Common myeloid progenitor, CD34-positive (primary cell): ENCODE measurements around the gene SCAF8.

Experiments
- CTCF ChIA-PET: fragments of 350-600 bp; sonication (Branson Sonifier 250); formaldehyde crosslinking; loops from one replicate; lab custom pipeline; 2021; ENCODE audit warnings: antibody characterized with exemption; lab: Charles Lee
- POLR2A ChIA-PET: fragments of 350-600 bp; sonication (Branson Sonifier 250); formaldehyde crosslinking; loops from one replicate; lab custom pipeline; 2021; ENCODE audit warnings: antibody characterized with exemption; lab: Charles Lee
- DNase-seq, 3 donors: peaks; one replicate each; pipeline versions ENCODE4 v3.0.0 to v3.0.0-alpha.2; 2013
- H3K27ac ChIP-seq, 2 experiments: 1 replicate in 1 of 2; 2 replicates in 1 of 2; pipeline ENCODE4 v1.7.0; 2013; ENCODE audit warnings: inconsistent platforms in 2 of 2, low read length in 2 of 2, mild to moderate bottlenecking in 2 of 2, low read depth in 1 of 2, moderate library complexity in 1 of 2; ENCODE audit not compliant: severe bottlenecking in 2 of 2, insufficient read depth in 1 of 2, poor library complexity in 1 of 2
- H3K27me3 ChIP-seq, 5 experiments: replicated peaks in 2 of 5; 1 replicate in 3 of 5; 2 replicates in 2 of 5; pipeline versions ENCODE4 v1.6.1 to v1.7.0; 2013; ENCODE audit warnings: low read length in 4 of 5, mild to moderate bottlenecking in 2 of 5, moderate library complexity in 2 of 5, inconsistent platforms in 1 of 5; ENCODE audit not compliant: insufficient read depth in 5 of 5, control insufficient read depth in 4 of 5
- H3K36me3 ChIP-seq, 4 experiments: 1 replicate in 2 of 4; 2 replicates in 2 of 4; pipeline versions ENCODE4 v1.6.1 to v1.7.0; 2013; ENCODE audit warnings: low read length in 3 of 4, control low read depth in 1 of 4, mild to moderate bottlenecking in 1 of 4; ENCODE audit not compliant: control insufficient read depth in 4 of 4, insufficient read depth in 4 of 4
- H3K4me1 ChIP-seq, 4 experiments: 1 replicate in 3 of 4; 2 replicates in 1 of 4; pipeline versions ENCODE4 v1.6.1 to v1.7.1; 2013; ENCODE audit warnings: low read length in 3 of 4, mild to moderate bottlenecking in 3 of 4, control low read depth in 1 of 4, inconsistent platforms in 1 of 4, moderate library complexity in 1 of 4; ENCODE audit not compliant: control insufficient read depth in 4 of 4, insufficient read depth in 4 of 4; ENCODE audit errors: control extremely low read depth in 1 of 4
- H3K4me3 ChIP-seq, 7 experiments: 1 replicate in 4 of 7; 2 replicates in 3 of 7; pipeline versions ENCODE4 v1.5.1 to v1.7.0; 2013; ENCODE audit warnings: mild to moderate bottlenecking in 7 of 7, low read length in 6 of 7, moderate library complexity in 6 of 7, inconsistent platforms in 2 of 7, low read depth in 2 of 7, control low read depth in 1 of 7; ENCODE audit not compliant: insufficient read depth in 4 of 7, control insufficient read depth in 1 of 7; ENCODE audit errors: extremely low read depth in 1 of 7
- H3K9me3 ChIP-seq, 5 experiments: 1 replicate in 4 of 5; 2 replicates in 1 of 5; pipeline versions ENCODE4 v1.6.1 to v1.7.1; 2013; ENCODE audit warnings: low read length in 4 of 5, mild to moderate bottlenecking in 2 of 5, inconsistent platforms in 1 of 5, low read depth in 1 of 5, moderate library complexity in 1 of 5; ENCODE audit not compliant: control insufficient read depth in 4 of 5, insufficient read depth in 2 of 5; ENCODE audit errors: control extremely low read depth in 1 of 5
- WGBS: methylation state at CpG from one replicate; pipeline ENCODE4 v1.1.5; 2013; ENCODE audit not compliant: insufficient coverage; 5-methylcytosine and 5-hydroxymethylcytosine counted together

The SCAF8 gene

DNA sequence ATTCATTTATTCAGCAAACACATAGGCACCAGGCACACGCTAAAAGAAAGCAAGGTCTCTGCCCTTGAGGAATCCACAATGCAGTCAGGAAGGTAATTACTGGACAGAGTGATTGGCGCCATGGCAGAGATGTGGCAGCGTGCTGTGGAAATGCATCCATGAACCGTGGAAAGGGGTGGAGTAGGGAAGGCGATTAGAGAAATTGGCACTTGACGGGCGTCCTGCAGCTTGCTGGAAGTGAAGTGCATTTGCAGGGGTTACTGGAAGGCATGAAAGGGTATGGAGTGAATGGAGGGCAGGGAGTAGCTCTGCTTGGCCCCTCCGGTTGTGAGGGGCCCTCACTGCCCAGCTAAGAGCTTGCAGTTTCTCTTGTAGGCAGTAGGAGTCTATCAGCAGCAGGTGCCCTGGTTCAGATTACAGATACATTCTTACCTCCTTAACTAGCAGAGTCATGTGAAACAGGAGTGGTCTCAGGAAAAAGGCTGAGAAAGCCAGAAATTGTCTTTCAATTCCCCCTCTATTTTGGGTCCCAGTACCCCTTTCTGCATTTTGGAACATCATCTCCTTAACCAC is 139.4 kb downstream of the SCAF8 start:
- no peaks in the 10 kb centered on the region for H3K4me1 ChIP-seq
- no peak overlapping the region for H3K4me3 ChIP-seq
- no peaks in the 10 kb centered on the region for H3K9me3 ChIP-seq
- H3K36me3 ChIP-seq: peaks cover 0 to 3% (median 1%) of the 10 kb centered on the region in 4 experiments
- CTCF ChIA-PET: no interaction called here
- no peaks in the 10 kb centered on the region for H3K27me3 ChIP-seq
- POLR2A ChIA-PET: no interaction called here
- no peak overlapping the region for H3K27ac ChIP-seq
- 96% methylated on average over 6 of the region's 8 CpGs for WGBS
- no peak for DNase-seq

DNA sequence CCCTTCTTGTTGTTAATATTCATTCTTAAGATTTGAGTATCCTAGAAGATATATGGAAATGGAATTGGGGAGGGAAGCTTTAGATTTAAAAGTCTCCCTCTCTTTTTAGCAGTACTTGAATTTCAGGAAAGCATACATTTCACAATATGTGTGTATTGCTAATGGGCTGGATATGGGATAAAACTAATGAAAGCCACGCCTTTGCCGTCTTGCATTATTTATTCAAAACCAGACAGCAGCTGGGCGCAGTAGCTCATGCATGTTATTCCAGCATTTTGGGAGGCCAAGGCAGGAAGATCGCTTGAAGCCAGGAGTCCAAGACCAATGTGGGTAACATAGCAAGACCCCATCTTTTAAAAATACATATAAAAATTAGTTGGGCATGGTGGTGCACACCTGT is 140.3 kb downstream of the SCAF8 start:
- no peaks in the 10 kb centered on the region for H3K9me3 ChIP-seq
- POLR2A ChIA-PET: no interaction called here
- H3K27ac ChIP-seq: no peak overlapping the region
- no peaks in the 10 kb centered on the region for H3K27me3 ChIP-seq
- 100% methylated on average over 3 of the region's 4 CpGs for WGBS
- H3K4me1 ChIP-seq: no peaks in the 10 kb centered on the region
- no peak for DNase-seq
- H3K36me3 ChIP-seq: peaks cover 0 to 3% (median 1%) of the 10 kb centered on the region in 4 experiments
- H3K4me3 ChIP-seq: no peak overlapping the region
- CTCF ChIA-PET: no interaction called here

DNA sequence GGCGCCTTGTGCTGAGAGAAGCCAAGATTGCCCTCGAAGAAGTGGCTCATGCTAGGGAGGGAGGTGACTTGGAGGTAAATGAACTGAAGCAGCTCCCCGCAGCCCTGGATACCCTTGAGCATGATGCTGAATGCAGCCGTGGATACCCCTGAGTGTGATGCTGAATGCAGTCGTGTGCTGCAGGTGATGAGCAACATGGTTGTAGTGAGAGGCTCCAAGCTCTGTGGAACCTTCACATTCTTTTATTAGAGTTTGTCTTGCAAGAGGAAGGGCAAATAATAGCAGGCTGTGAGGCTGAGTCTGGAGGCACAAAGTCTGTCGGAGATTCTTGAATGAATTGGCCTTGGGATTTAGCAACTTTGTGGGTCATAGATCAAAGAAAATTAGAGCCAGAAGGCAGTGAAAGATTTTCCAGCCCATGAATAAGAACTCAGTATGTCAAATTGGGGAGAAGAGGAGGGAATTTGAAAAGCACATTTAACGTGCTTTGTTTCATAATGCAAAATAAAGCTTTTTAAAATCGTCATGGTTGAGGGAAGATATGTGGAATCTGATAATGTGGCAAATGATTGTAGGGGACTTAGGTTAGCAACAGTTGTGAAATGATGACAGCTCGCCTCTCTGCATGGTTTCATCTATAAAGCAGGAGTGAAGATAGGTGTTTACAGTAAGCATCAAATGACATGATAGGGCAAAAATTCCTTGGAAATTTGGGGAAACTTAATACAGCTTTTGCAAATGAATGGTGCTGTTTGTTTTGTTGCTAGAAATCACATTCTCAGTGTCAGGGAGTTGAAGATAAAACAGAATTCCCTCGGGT is 141.8 kb downstream of the SCAF8 start:
- DNase-seq: no peak
- peaks cover 0 to 3% (median 0%) of the 10 kb centered on the region in 4 experiments for H3K36me3 ChIP-seq
- POLR2A ChIA-PET: no interaction called here
- whole genome bisulfite sequencing: 96% methylated on average over 9 of the region's 10 CpGs
- H3K9me3 ChIP-seq: no peaks in the 10 kb centered on the region
- CTCF ChIA-PET: interaction anchor here (1.1 to 2.2 kb wide), 2 partner anchors 12 to 199 kb away, joined by 3 to 8 read pairs; no protein-coding TSS in a partner anchor
- no peaks in the 10 kb centered on the region for H3K27me3 ChIP-seq
- no peaks in the 10 kb centered on the region for H3K4me1 ChIP-seq
- no peak overlapping the region for H3K4me3 ChIP-seq
- H3K27ac ChIP-seq: no peak overlapping the region

DNA sequence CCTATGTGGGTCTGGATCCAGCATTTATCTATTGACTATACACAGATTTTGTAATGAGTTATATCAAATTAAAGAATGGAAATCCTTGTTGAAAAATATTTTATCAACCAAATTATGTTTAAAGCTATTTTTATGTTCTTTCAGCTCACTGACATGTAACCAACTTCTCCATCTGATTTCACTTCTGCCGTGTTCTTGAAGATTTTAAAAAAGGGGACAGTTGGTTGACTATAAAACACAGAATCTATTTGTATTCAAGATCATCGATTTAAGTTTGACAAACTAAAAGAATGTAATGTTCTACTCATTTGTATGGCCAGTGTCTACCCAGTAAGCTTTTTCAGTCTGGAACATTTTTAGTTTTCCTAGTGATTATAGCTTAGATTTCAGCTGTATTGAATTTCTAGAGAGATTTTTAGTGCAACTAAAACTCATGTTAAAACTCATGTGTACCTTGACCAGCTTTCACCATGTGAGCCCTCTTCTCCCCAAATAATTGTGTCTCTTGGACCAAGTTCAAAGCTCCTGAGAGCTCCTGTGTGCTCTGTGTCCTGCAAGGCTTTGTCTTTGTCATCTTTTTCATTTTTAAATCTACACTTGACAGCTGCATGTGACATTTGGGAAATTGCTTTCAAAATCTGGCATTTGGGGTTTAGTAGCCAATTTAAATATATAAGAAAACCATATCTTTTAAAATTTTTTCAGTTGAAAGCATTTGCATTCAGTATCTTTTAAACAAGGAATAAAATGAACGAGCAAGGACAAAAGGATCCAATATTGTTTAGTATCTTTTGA is 143.5 kb downstream of the SCAF8 start:
- CTCF ChIA-PET: interaction anchor here (0.9 to 2.2 kb wide), 3 partner anchors 9 to 14 kb away, joined by 3 to 8 read pairs (median 4); no protein-coding TSS in a partner anchor
- H3K36me3 ChIP-seq: peaks cover 0 to 3% (median 0%) of the 10 kb centered on the region in 4 experiments
- H3K9me3 ChIP-seq: no peaks in the 10 kb centered on the region
- no peaks in the 10 kb centered on the region for H3K27me3 ChIP-seq
- DNase-seq: no peak
- POLR2A ChIA-PET: no interaction called here
- H3K4me3 ChIP-seq: no peak overlapping the region
- no peak overlapping the region for H3K27ac ChIP-seq
- H3K4me1 ChIP-seq: no peaks in the 10 kb centered on the region
- WGBS: 100% methylated on average over 1 of the region's 3 CpGs

DNA sequence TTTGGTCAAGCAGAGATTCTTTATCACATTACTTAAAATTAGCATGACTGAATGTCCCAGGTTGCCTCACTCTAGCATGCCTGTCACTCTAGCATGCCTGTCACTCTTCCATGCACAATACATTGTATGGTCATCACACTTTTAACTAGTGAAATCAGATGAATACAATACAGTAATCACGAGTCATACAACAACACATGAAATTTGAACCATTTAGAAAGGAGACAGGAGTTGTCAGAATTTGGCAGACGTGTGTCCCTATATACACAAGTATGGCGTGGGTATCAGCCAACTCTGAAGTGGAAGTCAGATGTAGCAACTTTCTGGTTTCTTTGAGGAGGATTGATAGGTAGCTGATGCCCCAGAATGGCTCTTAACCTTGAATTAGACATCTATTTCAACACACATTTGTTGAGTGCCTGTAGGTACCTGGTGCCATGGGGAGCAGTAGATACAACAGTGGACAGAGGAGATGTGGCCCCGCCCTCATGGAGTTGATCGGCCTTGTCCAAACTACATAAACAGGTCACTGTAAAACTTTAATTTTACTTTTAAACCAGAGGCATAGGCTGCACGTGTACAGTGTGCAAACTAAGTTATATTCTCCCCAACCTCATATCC is 145.8 kb downstream of the SCAF8 start:
- Histone ChIP-seq H3K4me1 (no peaks in the 10 kb centered on the region), H3K4me3 (no peak overlapping the region), H3K27me3 (no peaks in the 10 kb centered on the region), H3K9me3 (no peaks in the 10 kb centered on the region), H3K27ac (no peak overlapping the region), H3K36me3 (peaks cover 0 to 3% (median 0%) of the 10 kb centered on the region in 4 experiments)
- ChIA-PET CTCF (interaction anchor here (0.6 kb wide), 1 partner anchor 11 kb away, joined by 3 read pairs; no protein-coding TSS in a partner anchor), POLR2A (no interaction called here)
- 100% methylated on average over 4 of the region's 6 CpGs for WGBS
- DNase-seq: no peak

DNA sequence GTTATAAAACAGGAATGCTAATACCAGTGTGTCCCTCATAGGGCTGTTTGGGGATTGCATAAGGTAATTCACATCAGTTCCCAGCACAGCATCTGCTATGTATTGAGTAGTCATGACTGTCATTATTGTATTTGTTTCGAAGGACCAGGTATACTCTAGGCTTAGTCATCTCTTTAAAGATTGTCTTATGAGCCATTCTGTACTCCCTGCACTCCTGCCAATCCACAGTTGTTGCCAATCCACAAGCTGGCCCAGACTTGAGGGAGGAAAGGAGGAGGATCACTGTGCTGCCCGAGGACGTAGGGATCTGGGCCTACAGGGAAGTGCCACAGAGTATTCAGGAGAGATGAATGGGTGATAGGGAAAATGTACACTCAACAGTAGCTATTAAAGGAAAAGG is 148.9 kb downstream of the SCAF8 start:
- no peaks in the 10 kb centered on the region for H3K27me3 ChIP-seq
- H3K9me3 ChIP-seq: no peaks in the 10 kb centered on the region
- H3K36me3 ChIP-seq: peaks cover 0 to 4% (median 2%) of the 10 kb centered on the region in 4 experiments
- H3K4me1 ChIP-seq: no peaks in the 10 kb centered on the region
- 100% methylated on average over 2 of the region's 3 CpGs for WGBS
- H3K27ac ChIP-seq: no peak overlapping the region
- POLR2A ChIA-PET: no interaction called here
- DNase-seq: no peak
- no peak overlapping the region for H3K4me3 ChIP-seq
- CTCF ChIA-PET: interaction anchor here (1.1 kb wide), 1 partner anchor 9 kb away, joined by 4 read pairs; no protein-coding TSS in a partner anchor
